ENCODE data around the gene RPTOR.

- TF ChIP-seq CTCF (IDR thresholded peaks at IDR 0.05; ENCODE audit: poor library complexity, severe bottlenecking), result no peak
- TF ChIP-seq TAF1 (IDR thresholded peaks at IDR 0.05; ENCODE audit: low read depth), result no peak
- no peak for TF ChIP-seq POLR2AphosphoS5 (IDR thresholded peaks at IDR 0.05)
- TF ChIP-seq EZH2 (IDR thresholded peaks at IDR 0.05; ENCODE audit: borderline replicate concordance, insufficient read depth, low read length, poor library complexity, severe bottlenecking), result no peak
- no peak for TF ChIP-seq EP300 (conservative IDR thresholded peaks at IDR 0.05; ENCODE audit: poor library complexity, severe bottlenecking)
- no peak for TF ChIP-seq MXI1 (conservative IDR thresholded peaks at IDR 0.05; ENCODE audit: poor library complexity, severe bottlenecking)
- TF ChIP-seq REST (IDR thresholded peaks at IDR 0.05; ENCODE audit: borderline replicate concordance), result no peak
Observed at GRCh38 chr17:80608326-80608725, 63.7 kb downstream of the RPTOR start.
